Stomach smooth muscle (tissue), 2 donors: Measurements from ENCODE around the gene ZNF41.

ENCODE experiments used
- H3K27ac ChIP-seq: one replicate; pipeline ENCODE4 v1.7.0; 2013; ENCODE audit warnings: mild to moderate bottlenecking, low read length, inconsistent platforms
- H3K27me3 ChIP-seq, 2 donors: one replicate each; pipeline ENCODE4 v1.7.0; 2013; ENCODE audit warnings: low read length in 2 of 2; ENCODE audit not compliant: insufficient read depth in 2 of 2, control insufficient read depth in 1 of 2
- H3K36me3 ChIP-seq, 2 donors: one replicate each; pipeline ENCODE4 v1.7.0; 2013; ENCODE audit warnings: low read length in 2 of 2; ENCODE audit not compliant: control insufficient read depth in 2 of 2, insufficient read depth in 2 of 2
- H3K4me1 ChIP-seq: one replicate; pipeline ENCODE4 v1.7.0; 2013; ENCODE audit warnings: low read length; ENCODE audit not compliant: control insufficient read depth, insufficient read depth
- H3K4me3 ChIP-seq, 2 donors: one replicate each; pipeline ENCODE4 v1.7.0; 2013; ENCODE audit warnings: low read length in 2 of 2
- H3K9ac ChIP-seq, 2 donors: one replicate each; pipeline ENCODE4 v1.7.0; 2013; ENCODE audit warnings: low read length in 2 of 2, mild to moderate bottlenecking in 1 of 2
- H3K9me3 ChIP-seq, 2 donors: one replicate each; pipeline ENCODE4 v1.7.0; 2013; ENCODE audit warnings: low read length in 2 of 2; ENCODE audit not compliant: control insufficient read depth in 2 of 2
- donor health status: healthy.
- donor health status: Pancreatic carcinoma.

ZNF41 gene

DNA sequence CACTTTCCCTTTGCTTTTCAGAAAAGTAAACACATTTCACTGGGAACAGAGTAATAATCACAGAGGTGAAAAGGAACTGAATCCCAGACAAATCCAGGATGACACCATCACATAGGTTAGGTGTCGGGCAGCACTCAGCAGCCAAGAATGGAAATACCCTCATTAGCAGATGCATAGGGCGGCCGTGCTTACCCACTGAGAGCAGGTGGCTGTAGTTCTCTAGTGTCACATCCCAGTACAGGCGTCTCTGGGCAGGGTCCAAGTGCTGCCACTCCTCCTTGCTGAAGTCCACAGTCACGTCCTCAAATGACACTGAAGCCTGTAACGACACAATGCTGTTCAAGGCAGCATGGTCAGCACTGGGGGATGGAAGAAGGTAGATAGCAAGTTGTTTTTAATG, 26.9 kb downstream of the ZNF41 start:
- Histone ChIP-seq H3K4me3 (no peak overlapping the region), H3K27me3 (no peaks in the 10 kb centered on the region), H3K9me3 (no peaks in the 10 kb centered on the region), H3K9ac (no peak overlapping the region), H3K36me3 (peaks cover 4 to 11% of the 10 kb centered on the region in 2 donors), H3K4me1 (no peaks in the 10 kb centered on the region), H3K27ac (no peak overlapping the region)

DNA sequence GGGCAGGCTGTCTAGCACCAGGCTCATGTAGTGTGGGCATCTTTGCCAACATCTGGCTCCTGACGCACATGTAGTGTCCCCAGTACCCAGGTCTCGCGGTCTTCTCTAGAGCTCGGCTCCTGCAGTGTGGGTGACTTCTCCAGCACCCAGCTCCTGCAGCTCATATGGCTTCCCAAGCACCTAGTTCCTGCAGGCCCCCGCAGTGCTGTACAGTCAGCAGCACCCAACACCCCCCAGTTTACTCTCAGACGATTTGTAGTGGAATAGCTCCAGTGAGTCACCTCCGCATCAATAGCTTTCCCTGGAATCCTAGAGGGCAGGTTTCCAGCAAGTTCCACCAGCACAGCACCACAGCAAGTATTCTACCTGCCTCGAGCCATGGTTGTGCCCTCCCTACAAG, 30.9 kb downstream of the ZNF41 start:
- Histone ChIP-seq H3K4me1 (no peaks in the 10 kb centered on the region), H3K4me3 (no peak overlapping the region), H3K27ac (no peak overlapping the region), H3K27me3 (no peaks in the 10 kb centered on the region), H3K36me3 (peaks cover 24 to 29% of the 10 kb centered on the region in 2 donors), H3K9me3 (peaks cover 0 to 19% of the 10 kb centered on the region in 2 donors), H3K9ac (no peak overlapping the region)

DNA sequence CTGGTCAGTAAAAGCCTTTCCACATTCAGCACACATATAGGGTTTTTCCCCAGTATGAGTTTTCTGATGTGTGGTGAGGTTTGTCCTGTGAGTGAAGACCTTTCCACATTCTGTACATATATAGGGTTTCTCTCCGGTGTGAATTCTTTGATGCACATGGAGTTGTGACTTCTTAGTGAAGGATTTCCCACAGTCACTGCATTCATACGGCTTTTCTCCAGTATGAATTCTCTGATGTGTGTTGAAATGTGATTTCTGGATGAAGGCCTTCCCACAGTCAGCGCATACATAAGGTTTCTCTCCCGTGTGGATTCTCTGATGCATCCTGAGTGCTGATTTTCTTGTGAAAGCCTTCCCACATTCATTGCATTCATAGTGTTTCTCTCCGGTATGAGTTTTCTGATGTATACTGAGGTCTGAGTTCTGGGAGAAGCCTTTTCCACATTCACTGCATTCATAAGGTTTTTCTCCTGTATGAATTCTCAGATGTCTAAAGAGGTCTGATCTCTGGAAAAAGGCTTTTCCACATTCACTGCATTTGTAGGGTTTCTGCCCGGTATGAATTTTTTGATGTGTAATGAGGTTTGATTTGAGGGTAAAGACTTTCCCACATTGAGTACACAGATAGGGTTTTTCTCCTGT, 34.7 kb downstream of the ZNF41 start:
- H3K36me3 ChIP-seq = peaks cover 22 to 24% of the 10 kb centered on the region in 2 donors
- peaks cover 0 to 23% of the 10 kb centered on the region in 2 donors for H3K9me3 ChIP-seq
- no peak overlapping the region for H3K9ac ChIP-seq
- no peak overlapping the region for H3K4me3 ChIP-seq
- H3K4me1 ChIP-seq = no peaks in the 10 kb centered on the region
- H3K27me3 ChIP-seq = peaks cover 0 to 4% of the 10 kb centered on the region in 2 donors
- no peak overlapping the region for H3K27ac ChIP-seq

DNA sequence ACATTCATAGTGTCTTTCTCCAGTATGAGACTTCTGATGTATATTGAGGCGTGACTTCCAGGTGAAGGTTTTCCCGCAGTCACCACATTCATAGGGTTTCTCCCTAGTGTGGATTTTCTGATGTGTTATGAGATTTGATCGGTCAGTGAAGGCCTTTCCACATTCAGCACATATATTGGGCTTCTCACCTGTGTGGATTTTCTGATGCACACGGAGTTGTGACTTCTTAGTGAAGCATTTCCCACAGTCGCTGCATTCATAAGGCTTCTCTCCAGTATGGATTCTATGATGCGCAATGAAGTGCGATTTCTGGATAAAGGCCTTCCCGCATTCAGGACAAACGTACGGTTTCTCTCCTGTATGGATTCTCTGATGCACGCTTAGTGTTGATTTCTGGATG, 35.4 kb downstream of the ZNF41 start:
- no peak overlapping the region for H3K9ac ChIP-seq
- H3K27ac ChIP-seq = no peak overlapping the region
- no peaks in the 10 kb centered on the region for H3K4me1 ChIP-seq
- H3K9me3 ChIP-seq = peaks cover 0 to 23% of the 10 kb centered on the region in 2 donors
- H3K4me3 ChIP-seq = no peak overlapping the region
- H3K36me3 ChIP-seq = peaks cover 22 to 24% of the 10 kb centered on the region in 2 donors
- peaks cover 0 to 4% of the 10 kb centered on the region in 2 donors for H3K27me3 ChIP-seq

DNA sequence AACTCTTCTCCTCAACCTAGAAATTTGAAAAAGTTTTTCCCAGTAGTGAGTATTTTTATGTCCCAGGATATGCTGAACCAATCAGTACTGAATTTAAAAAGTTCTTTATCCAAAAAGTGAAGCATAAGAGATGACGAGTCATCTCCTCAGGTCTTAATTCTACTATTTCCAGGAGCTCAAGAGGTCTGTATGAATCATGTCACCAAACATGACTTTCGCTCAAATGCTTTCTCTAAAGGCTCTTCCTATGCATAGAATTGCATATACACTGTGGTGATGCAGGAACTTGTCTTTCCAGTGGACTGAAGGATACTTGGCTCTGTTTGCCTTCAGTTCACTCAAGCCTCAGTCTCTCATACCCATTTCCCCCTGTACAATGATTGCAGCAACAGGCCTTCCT, 36.1 kb downstream of the ZNF41 start:
- no peak overlapping the region for H3K9ac ChIP-seq
- H3K4me3 ChIP-seq = no peak overlapping the region
- no peaks in the 10 kb centered on the region for H3K4me1 ChIP-seq
- peaks cover 20 to 21% of the 10 kb centered on the region in 2 donors for H3K36me3 ChIP-seq
- no peak overlapping the region for H3K27ac ChIP-seq
- H3K9me3 ChIP-seq = peaks cover 0 to 23% of the 10 kb centered on the region in 2 donors
- peaks cover 0 to 4% of the 10 kb centered on the region in 2 donors for H3K27me3 ChIP-seq

DNA sequence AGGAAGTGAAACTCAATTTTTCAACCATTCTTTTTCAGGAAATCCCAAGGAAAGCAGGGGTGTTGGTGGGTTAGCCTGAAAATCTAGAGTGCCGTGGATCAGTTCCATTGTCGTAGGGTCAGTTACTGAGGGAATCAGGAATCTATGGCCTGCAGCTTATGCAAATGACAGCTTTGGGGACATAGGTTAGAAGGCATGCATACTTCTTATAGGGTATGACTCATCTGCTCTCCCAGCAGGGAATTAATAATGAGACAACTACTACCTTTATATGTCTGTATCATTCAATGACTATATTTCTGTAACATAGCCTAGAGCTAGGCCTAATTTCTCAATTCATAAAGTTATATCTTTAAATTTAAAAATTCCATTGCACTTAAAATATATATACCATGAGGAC, 36.6 kb downstream of the ZNF41 start:
- no peak overlapping the region for H3K27ac ChIP-seq
- H3K9me3 ChIP-seq = peaks cover 0 to 23% of the 10 kb centered on the region in 2 donors
- H3K36me3 ChIP-seq = peaks cover 18 to 20% of the 10 kb centered on the region in 2 donors
- H3K9ac ChIP-seq = no peak overlapping the region
- no peaks in the 10 kb centered on the region for H3K4me1 ChIP-seq
- H3K4me3 ChIP-seq = no peak overlapping the region
- H3K27me3 ChIP-seq = peaks cover 0 to 4% of the 10 kb centered on the region in 2 donors

DNA sequence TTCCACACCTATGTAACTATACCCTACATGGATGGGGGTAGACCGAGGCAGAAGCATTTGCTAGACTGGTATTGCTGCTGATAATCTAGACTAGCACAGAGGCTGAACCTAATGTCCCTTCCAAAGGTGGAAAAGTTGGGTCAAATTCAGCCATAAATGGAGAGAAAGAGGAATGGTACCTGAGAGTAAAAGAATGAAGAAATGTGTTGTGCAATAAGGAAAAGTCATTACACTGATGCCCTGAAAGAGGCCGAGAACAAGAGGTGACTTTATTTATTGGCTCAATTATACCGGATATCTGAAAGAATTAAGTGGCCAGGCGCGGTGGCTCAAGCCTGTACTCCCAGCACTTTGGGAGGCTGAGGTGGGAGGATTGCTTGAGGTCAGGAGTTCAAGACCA, 52.1 kb downstream of the ZNF41 start:
- no peaks in the 10 kb centered on the region for H3K36me3 ChIP-seq
- H3K4me1 ChIP-seq = no peaks in the 10 kb centered on the region
- no peak overlapping the region for H3K4me3 ChIP-seq
- no peaks in the 10 kb centered on the region for H3K9me3 ChIP-seq
- no peaks in the 10 kb centered on the region for H3K27me3 ChIP-seq
- H3K9ac ChIP-seq = no peak overlapping the region
- no peak overlapping the region for H3K27ac ChIP-seq

DNA sequence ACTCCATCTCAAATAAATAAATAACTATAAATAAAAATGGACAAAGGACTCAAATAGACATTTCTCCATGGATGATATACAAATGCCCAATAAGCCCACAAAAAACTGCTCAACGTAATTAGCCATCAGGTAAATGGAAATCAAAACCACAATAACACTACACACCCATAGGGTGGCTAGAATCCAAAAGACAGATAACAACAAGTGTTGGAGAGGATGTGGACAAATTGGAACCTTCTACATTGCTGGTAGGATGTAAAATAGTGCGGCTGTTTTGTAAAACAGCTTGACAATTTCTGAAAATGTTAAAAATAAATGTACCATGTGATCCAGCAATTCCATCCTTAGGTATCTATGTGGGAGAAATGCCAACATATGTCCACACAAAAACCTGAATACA, 60.6 kb downstream of the ZNF41 start:
- H3K4me1 ChIP-seq = no peaks in the 10 kb centered on the region
- H3K9ac ChIP-seq = no peak overlapping the region
- peaks cover 0 to 17% of the 10 kb centered on the region in 2 donors for H3K9me3 ChIP-seq
- peaks cover 0 to 6% of the 10 kb centered on the region in 2 donors for H3K27me3 ChIP-seq
- H3K27ac ChIP-seq = no peak overlapping the region
- no peaks in the 10 kb centered on the region for H3K36me3 ChIP-seq
- no peak overlapping the region for H3K4me3 ChIP-seq

DNA sequence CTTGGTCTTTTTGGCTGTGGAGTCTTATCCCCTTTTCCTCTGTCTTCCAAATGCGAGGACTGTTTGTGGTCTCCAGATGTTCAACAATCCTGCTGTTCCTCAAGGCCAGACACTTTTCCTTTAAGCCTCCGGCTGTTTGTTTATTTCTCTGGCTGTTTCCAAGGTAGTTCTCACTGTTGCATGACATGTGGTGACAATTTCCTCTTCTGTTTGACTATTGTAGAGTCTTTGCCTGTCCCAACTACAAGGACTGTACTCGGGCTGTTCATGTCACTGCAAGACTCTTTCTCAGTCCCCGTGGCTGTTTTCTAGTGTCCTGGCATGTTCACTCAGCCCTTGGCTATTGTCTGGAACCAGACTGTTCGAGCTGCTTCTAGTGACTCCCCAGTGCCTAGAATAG, 62.1 kb downstream of the ZNF41 start:
- Histone ChIP-seq H3K27ac (no peak overlapping the region), H3K9ac (no peak overlapping the region), H3K36me3 (no peaks in the 10 kb centered on the region), H3K4me3 (no peak overlapping the region), H3K4me1 (no peaks in the 10 kb centered on the region), H3K27me3 (peaks cover 0 to 6% of the 10 kb centered on the region in 2 donors), H3K9me3 (peaks cover 0 to 17% of the 10 kb centered on the region in 2 donors)

DNA sequence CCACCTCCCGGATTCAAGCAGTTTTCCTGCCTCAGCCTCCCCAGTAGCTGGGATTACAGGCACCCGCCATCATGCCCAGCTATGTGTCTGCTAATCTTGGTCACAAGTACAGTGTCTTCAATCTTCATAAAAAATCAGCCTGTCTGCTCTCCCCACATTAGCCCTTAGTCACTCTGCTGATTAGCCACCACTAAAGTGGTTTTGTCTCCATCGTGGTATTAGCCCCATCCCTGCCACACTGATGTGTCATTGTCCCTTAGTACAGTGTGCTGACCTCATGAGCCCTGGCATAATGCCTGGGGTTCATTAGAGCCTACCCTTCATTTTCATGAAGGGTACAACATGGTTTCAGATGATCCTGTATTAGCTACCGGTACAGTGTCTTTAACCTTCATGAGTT, 62.8 kb downstream of the ZNF41 start:
- H3K27ac ChIP-seq = no peak overlapping the region
- H3K9ac ChIP-seq = no peak overlapping the region
- H3K4me3 ChIP-seq = no peak overlapping the region
- peaks cover 0 to 17% of the 10 kb centered on the region in 2 donors for H3K9me3 ChIP-seq
- peaks cover 0 to 6% of the 10 kb centered on the region in 2 donors for H3K27me3 ChIP-seq
- no peaks in the 10 kb centered on the region for H3K36me3 ChIP-seq
- H3K4me1 ChIP-seq = no peaks in the 10 kb centered on the region

DNA sequence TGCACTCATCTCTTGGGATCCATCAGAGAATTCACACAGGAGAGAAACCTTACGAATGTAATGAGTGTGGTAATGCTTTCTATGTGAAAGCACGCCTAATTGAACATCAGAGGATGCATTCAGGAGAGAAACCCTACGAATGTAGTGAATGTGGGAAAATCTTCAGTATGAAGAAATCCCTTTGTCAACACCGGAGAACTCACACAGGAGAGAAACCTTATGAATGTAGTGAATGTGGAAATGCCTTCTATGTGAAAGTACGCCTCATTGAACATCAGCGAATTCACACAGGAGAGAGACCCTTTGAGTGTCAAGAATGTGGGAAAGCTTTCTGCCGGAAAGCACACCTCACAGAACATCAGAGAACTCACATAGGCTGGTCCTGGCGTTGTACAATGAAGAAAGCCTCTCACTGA, 69.8 kb downstream of the ZNF41 start:
- no peak overlapping the region for H3K4me3 ChIP-seq
- H3K9me3 ChIP-seq = peaks cover 4 to 30% of the 10 kb centered on the region in 2 donors
- no peak overlapping the region for H3K9ac ChIP-seq
- no peaks in the 10 kb centered on the region for H3K4me1 ChIP-seq
- H3K27me3 ChIP-seq = no peaks in the 10 kb centered on the region
- no peak overlapping the region for H3K27ac ChIP-seq
- H3K36me3 ChIP-seq = no peaks in the 10 kb centered on the region
